Measurements from ENCODE around the gene ZBTB34.

Gene ZBTB34

GRCh38 chr9:126932871-126933321 is 72.5 kb downstream of the ZBTB34 start:
- DNase-seq = no peak

- DNase-seq = no peak
These were observed 73.0 kb downstream of the ZBTB34 start for GRCh38 chr9:126933334-126933980.

DNA sequence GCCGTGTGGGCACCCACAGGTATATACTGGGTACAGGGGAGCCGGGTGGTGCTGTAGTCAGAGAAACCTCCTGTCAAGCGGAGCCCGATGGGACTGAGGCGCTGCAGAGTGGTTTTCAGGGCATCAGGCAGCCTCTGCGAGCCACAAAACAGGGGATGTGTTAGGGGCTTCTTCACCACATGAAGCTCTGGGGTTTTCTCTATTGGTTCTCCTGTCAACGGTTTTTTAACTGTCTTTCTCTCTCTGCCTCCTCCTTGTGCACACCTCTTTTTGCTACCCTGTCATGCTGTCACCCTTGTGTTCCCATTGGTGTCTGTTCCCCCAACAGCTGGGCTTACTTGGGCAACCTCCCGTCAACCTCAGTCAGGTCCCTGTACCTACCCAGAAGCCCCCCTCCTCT is 74.0 kb downstream of the ZBTB34 start:
- DNase-seq = no peak

Data from COR-L47 (cell line).